Activated B cell treated with CpG ODN at 0.5 μM for 24 hours (primary cell): ENCODE measurements around the gene TTC7B. TPM values are rescaled to one million over a fixed set of nuclear protein-coding genes. Genes with fewer than 3 reads are reported as not detected.

Source experiments
- ATAC-seq: fragments of 200-7000 bp; cut with Tn5 transposase; one replicate; pipeline ENCODE4 v1.10.0; 2021; ENCODE audit warnings: low read depth, mild to moderate bottlenecking, moderate library complexity
- CTCF ChIA-PET: fragments of 350-600 bp; sonication (Branson Sonifier 250); formaldehyde crosslinking; loops from one replicate; lab custom pipeline; 2021; ENCODE audit warnings: antibody characterized with exemption; lab: Charles Lee
- POLR2A ChIA-PET: fragments of 350-600 bp; sonication (Branson Sonifier 250); formaldehyde crosslinking; loops from one replicate; lab custom pipeline; 2021; ENCODE audit warnings: antibody characterized with exemption; lab: Charles Lee
- DNase-seq: peaks from one replicate; pipeline ENCODE4 v3.0.0; 2022
- H3K27ac Mint-ChIP-seq: one replicate; pipeline ENCODE4 v1.8.0; 2020; ENCODE audit warnings: mixed read lengths
- H3K27me3 Mint-ChIP-seq: one replicate; pipeline ENCODE4 v1.8.0; 2021; ENCODE audit warnings: mixed read lengths
- H3K36me3 Mint-ChIP-seq: one replicate; pipeline ENCODE4 v1.8.0; 2021; ENCODE audit warnings: low read depth, mixed read lengths
- H3K4me1 Mint-ChIP-seq: one replicate; pipeline ENCODE4 v1.8.0; 2021; ENCODE audit warnings: mixed read lengths
- H3K4me3 Mint-ChIP-seq: one replicate; pipeline ENCODE4 v1.8.0; 2020; ENCODE audit warnings: mild to moderate bottlenecking, mixed read lengths
- H3K9me3 Mint-ChIP-seq: one replicate; pipeline ENCODE4 v1.8.0; 2020; ENCODE audit warnings: mixed read lengths
- intact Hi-C: fragments of 100-400 bp; cut with micrococcal nuclease; formaldehyde crosslinking; loops from one replicate; pipeline ENCODE4 v1.15.1; 2024
- total RNA-seq: library from RNA; stranded (reverse); gene quantifications from 2 replicates; pipeline ENCODE4 v1.2.3, GENCODE V29; 2022
- TF ChIP-seq, protein P1 (sequence below): fragments of 200-600 bp; IDR thresholded peaks from one replicate; pipeline ENCODE4 v1.8.0; 2022; ENCODE audit warnings: antibody characterized with exemption, mild to moderate bottlenecking

TTC7B gene
- total RNA-seq, 1 donor from 2014 or later = 1.9 TPM

DNA sequence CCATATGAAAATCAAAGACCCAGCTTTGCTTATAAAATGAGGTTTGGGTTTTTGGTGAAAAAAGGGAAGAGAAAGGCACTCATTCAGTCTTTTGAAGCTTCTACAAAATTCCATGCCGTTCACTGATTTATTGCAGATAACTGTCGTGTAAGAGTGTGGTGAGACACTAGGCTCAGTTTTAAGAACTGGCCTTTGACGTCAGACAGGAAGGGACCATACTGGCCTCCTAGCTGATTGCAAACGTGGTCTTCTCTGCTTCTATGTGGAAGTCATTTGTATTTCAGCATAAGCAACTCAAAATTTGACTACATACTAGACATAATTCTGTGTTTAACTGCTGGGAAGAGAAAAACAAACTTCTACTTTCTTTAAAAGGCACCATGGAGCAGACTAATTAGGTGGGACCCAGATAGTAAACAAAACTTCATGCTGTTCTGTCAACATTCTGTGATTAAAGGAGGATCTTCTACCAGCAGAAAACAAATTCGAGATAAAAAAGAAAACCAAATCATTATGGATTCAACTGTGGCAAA is 168.7 kb downstream of the TTC7B start:
- no peak for DNase-seq
- TF ChIP-seq, protein P1, sequence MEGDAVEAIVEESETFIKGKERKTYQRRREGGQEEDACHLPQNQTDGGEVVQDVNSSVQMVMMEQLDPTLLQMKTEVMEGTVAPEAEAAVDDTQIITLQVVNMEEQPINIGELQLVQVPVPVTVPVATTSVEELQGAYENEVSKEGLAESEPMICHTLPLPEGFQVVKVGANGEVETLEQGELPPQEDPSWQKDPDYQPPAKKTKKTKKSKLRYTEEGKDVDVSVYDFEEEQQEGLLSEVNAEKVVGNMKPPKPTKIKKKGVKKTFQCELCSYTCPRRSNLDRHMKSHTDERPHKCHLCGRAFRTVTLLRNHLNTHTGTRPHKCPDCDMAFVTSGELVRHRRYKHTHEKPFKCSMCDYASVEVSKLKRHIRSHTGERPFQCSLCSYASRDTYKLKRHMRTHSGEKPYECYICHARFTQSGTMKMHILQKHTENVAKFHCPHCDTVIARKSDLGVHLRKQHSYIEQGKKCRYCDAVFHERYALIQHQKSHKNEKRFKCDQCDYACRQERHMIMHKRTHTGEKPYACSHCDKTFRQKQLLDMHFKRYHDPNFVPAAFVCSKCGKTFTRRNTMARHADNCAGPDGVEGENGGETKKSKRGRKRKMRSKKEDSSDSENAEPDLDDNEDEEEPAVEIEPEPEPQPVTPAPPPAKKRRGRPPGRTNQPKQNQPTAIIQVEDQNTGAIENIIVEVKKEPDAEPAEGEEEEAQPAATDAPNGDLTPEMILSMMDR = no peak
- Mint-ChIP-seq H3K27ac (no peak overlapping the region), H3K27me3 (peaks cover 1% of the 10 kb centered on the region), H3K4me3 (no peak overlapping the region), H3K4me1 (no peaks in the 10 kb centered on the region), H3K9me3 (no peaks in the 10 kb centered on the region), H3K36me3 (no peaks in the 10 kb centered on the region)
- CTCF ChIA-PET = no interaction called here
- POLR2A ChIA-PET = no interaction called here
- intact Hi-C loops = no loop called here
- ATAC-seq = no peak

DNA sequence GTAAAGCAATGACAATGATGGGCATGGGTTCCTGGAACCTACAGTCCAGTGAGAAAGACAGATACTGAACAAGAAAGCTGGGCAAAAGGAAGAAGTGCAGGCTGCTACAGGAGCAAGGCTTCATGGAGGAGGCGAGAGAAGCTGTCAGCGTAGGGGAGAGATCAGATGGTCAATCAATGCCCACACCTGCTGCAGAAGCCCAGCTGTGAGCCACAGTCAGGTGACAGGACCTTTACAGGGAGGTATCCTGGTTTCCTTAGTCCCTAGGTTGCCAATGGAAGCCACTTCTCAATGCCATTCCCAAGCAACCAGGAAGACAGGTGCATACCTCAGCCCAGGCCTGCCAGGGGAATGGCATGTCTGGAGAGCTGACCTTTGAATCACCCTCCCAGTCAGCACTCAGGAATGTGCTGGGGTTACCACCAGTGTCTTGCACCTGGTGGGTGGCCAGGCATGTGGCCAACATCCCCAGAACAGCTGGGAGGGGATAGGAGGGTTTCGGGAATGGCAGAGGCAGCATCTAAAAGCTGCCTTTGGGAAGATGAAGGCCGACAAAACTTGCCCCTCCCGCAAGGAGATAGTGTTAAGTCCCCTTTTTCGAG is 170.3 kb downstream of the TTC7B start:
- Mint-ChIP-seq H3K9me3 (no peaks in the 10 kb centered on the region), H3K36me3 (no peaks in the 10 kb centered on the region), H3K27ac (no peak overlapping the region), H3K4me1 (no peaks in the 10 kb centered on the region), H3K27me3 (no peaks in the 10 kb centered on the region), H3K4me3 (no peak overlapping the region)
- intact Hi-C loops = no loop called here
- ChIA-PET POLR2A (no interaction called here), CTCF (no interaction called here)
- ATAC-seq (no peak), DNase-seq (no peak)
- TF ChIP-seq, protein P1 = no peak

DNA sequence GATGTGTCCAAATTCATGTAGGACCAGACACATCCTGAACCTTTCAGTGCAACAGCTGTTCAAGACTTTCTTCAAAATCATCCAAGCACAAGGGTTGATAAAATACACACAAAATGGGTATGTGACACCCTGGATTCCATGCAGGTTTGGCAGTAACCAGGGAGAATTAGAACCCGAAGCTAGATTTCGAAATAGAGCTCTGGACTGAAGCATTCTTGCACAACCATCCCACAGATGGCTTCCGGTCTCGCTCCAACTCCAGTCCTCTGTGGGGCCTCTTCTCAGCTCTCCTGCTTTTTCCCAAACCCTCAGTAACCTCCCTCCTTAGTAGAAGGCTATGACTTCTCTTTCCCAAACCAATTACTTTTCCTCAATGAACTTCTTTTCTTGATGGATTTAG is 171.3 kb downstream of the TTC7B start:
- no peaks in the 10 kb centered on the region for H3K9me3 Mint-ChIP-seq
- ATAC-seq = no peak
- no peaks in the 10 kb centered on the region for H3K4me1 Mint-ChIP-seq
- H3K36me3 Mint-ChIP-seq = no peaks in the 10 kb centered on the region
- no peak overlapping the region for H3K27ac Mint-ChIP-seq
- ChIA-PET CTCF (no interaction called here), POLR2A (no interaction called here)
- H3K27me3 Mint-ChIP-seq = no peaks in the 10 kb centered on the region
- TF ChIP-seq, protein P1 = no peak
- DNase-seq = no peak
- intact Hi-C loops = no loop called here
- no peak overlapping the region for H3K4me3 Mint-ChIP-seq

DNA sequence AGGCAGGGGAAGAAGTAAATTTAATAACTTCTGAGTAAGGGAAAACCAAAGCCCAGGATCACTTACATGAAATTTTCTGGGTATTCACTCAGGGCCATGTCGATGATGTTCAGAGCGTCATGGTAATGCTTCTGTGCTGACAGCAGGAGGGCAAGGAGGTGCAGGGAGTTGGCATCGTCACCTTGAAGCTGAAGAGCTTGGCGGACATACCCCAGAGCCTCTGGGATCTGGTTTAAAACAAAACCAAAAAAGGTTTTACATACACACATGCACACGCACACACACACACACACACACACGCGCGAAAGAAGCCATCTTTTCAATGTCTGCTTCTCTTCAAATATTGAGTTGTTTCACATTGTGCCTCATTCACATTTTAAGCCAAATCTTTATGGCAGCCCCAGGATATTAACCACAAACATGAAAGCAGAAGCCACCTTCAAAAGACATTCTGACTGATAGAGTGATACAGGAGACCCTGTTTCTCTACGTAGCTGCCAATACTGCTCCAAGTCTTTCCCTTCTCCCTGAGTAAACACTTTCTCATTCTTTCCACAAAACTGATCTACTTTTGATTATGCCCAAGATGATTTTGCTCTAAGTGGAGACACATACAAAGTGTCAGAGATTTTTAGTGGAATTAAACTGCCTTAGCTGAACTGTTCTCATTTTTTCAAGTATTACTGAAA is 172.1 kb downstream of the TTC7B start:
- ChIA-PET POLR2A (no interaction called here), CTCF (no interaction called here)
- no peak overlapping the region for H3K27ac Mint-ChIP-seq
- DNase-seq (no peak), ATAC-seq (no peak)
- H3K4me1 Mint-ChIP-seq = no peaks in the 10 kb centered on the region
- no peak overlapping the region for H3K4me3 Mint-ChIP-seq
- no peaks in the 10 kb centered on the region for H3K27me3 Mint-ChIP-seq
- no peaks in the 10 kb centered on the region for H3K9me3 Mint-ChIP-seq
- TF ChIP-seq, protein P1 = no peak
- H3K36me3 Mint-ChIP-seq = no peaks in the 10 kb centered on the region
- intact Hi-C loops = no loop called here

DNA sequence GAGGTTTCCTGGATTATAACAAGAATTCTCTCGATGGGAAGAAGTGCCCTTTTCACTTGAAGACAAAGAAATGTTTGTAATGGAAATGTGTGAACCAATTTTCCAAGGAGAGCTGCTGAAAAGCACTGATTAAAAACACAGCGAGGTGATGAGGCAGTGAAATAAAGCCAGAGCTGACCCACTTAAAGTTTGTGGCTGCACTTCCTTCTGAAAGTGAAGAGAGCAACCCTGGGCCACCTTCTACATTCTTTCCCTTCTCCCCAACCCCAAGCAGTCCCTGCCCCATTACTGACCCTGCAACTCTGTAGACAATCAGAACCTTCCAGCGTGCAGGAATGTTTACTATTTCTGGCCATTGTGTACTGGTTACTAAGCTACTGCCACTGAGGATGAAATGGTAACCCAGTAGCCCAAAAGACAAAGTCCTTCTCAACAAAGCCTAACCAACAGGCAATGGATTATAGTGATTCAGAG is 173.9 kb downstream of the TTC7B start:
- ChIA-PET CTCF (no interaction called here), POLR2A (no interaction called here)
- no peaks in the 10 kb centered on the region for H3K27me3 Mint-ChIP-seq
- H3K9me3 Mint-ChIP-seq = no peaks in the 10 kb centered on the region
- intact Hi-C loops = no loop called here
- no peak overlapping the region for H3K4me3 Mint-ChIP-seq
- no peaks in the 10 kb centered on the region for H3K4me1 Mint-ChIP-seq
- DNase-seq (no peak), ATAC-seq (no peak)
- no peak overlapping the region for H3K27ac Mint-ChIP-seq
- no peaks in the 10 kb centered on the region for H3K36me3 Mint-ChIP-seq
- TF ChIP-seq, protein P1 = no peak
